Common myeloid progenitor, CD34-positive (primary cell): Measurements from ENCODE around the gene C2CD3.

Experiments used
- CTCF ChIA-PET: fragments of 350-600 bp; sonication (Branson Sonifier 250); formaldehyde crosslinking; loops from one replicate; lab custom pipeline; 2021; ENCODE audit warnings: antibody characterized with exemption; lab: Charles Lee
- POLR2A ChIA-PET: fragments of 350-600 bp; sonication (Branson Sonifier 250); formaldehyde crosslinking; loops from one replicate; lab custom pipeline; 2021; ENCODE audit warnings: antibody characterized with exemption; lab: Charles Lee
- DNase-seq, 3 donors: peaks; one replicate each; pipeline versions ENCODE4 v3.0.0 to v3.0.0-alpha.2; 2013
- H3K27ac ChIP-seq, 2 experiments: 1 replicate in 1 of 2; 2 replicates in 1 of 2; pipeline ENCODE4 v1.7.0; 2013; ENCODE audit warnings: inconsistent platforms in 2 of 2, low read length in 2 of 2, mild to moderate bottlenecking in 2 of 2, low read depth in 1 of 2, moderate library complexity in 1 of 2; ENCODE audit not compliant: severe bottlenecking in 2 of 2, insufficient read depth in 1 of 2, poor library complexity in 1 of 2
- H3K27me3 ChIP-seq, 5 experiments: replicated peaks in 2 of 5; 1 replicate in 3 of 5; 2 replicates in 2 of 5; pipeline versions ENCODE4 v1.6.1 to v1.7.0; 2013; ENCODE audit warnings: low read length in 4 of 5, mild to moderate bottlenecking in 2 of 5, moderate library complexity in 2 of 5, inconsistent platforms in 1 of 5; ENCODE audit not compliant: insufficient read depth in 5 of 5, control insufficient read depth in 4 of 5
- H3K36me3 ChIP-seq, 4 experiments: 1 replicate in 2 of 4; 2 replicates in 2 of 4; pipeline versions ENCODE4 v1.6.1 to v1.7.0; 2013; ENCODE audit warnings: low read length in 3 of 4, control low read depth in 1 of 4, mild to moderate bottlenecking in 1 of 4; ENCODE audit not compliant: control insufficient read depth in 4 of 4, insufficient read depth in 4 of 4
- H3K4me1 ChIP-seq, 4 experiments: 1 replicate in 3 of 4; 2 replicates in 1 of 4; pipeline versions ENCODE4 v1.6.1 to v1.7.1; 2013; ENCODE audit warnings: low read length in 3 of 4, mild to moderate bottlenecking in 3 of 4, control low read depth in 1 of 4, inconsistent platforms in 1 of 4, moderate library complexity in 1 of 4; ENCODE audit not compliant: control insufficient read depth in 4 of 4, insufficient read depth in 4 of 4; ENCODE audit errors: control extremely low read depth in 1 of 4
- H3K4me3 ChIP-seq, 7 experiments: 1 replicate in 4 of 7; 2 replicates in 3 of 7; pipeline versions ENCODE4 v1.5.1 to v1.7.0; 2013; ENCODE audit warnings: mild to moderate bottlenecking in 7 of 7, low read length in 6 of 7, moderate library complexity in 6 of 7, inconsistent platforms in 2 of 7, low read depth in 2 of 7, control low read depth in 1 of 7; ENCODE audit not compliant: insufficient read depth in 4 of 7, control insufficient read depth in 1 of 7; ENCODE audit errors: extremely low read depth in 1 of 7
- H3K9me3 ChIP-seq, 5 experiments: 1 replicate in 4 of 5; 2 replicates in 1 of 5; pipeline versions ENCODE4 v1.6.1 to v1.7.1; 2013; ENCODE audit warnings: low read length in 4 of 5, mild to moderate bottlenecking in 2 of 5, inconsistent platforms in 1 of 5, low read depth in 1 of 5, moderate library complexity in 1 of 5; ENCODE audit not compliant: control insufficient read depth in 4 of 5, insufficient read depth in 2 of 5; ENCODE audit errors: control extremely low read depth in 1 of 5
- WGBS: methylation state at CpG from one replicate; pipeline ENCODE4 v1.1.5; 2013; ENCODE audit not compliant: insufficient coverage; 5-methylcytosine and 5-hydroxymethylcytosine counted together

Gene C2CD3

DNA sequence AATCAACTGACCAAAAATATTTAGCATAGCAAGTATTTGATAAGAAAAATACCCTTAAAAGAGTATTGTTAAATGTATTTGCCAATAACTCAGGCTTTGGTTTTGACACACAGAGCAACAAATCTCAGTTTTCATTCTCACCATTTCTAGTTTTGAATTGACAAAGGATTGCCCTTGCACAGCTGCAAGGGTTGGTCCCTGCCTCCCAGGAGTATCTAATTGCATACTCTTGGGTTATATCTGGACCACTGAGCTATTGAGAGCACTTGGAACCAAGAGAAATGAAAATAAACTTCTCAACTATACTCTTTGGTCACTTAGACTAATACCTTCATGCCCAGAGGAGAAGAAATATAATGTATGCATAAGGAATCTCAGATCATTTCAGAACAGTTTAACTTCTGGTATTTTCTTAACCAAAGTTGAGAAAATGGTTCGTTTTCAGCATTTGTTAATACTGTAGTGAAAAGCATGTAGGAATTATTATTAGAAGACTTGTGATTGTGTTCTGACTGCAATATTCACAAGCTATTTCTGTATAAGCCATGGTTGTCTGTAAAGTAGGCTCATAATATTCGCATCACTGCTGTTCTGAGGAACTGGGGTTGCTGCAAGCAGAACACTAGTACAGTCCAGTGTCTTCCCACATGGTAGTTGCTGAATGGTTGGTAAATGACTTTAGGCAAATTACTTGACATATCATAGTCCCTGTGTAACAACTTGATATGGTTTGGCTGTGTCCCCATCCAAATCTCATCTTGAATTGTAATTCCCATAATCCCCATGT, 7.9 kb downstream of the C2CD3 start:
- no peaks in the 10 kb centered on the region for H3K27me3 ChIP-seq
- POLR2A ChIA-PET: no interaction called here
- no peak overlapping the region for H3K4me3 ChIP-seq
- H3K4me1 ChIP-seq: no peaks in the 10 kb centered on the region
- DNase-seq: no peak
- H3K27ac ChIP-seq: no peak overlapping the region
- H3K9me3 ChIP-seq: no peaks in the 10 kb centered on the region
- 100% methylated on average over 2 of the region's 2 CpGs for WGBS
- CTCF ChIA-PET: interaction anchor here (1.5 kb wide), 1 partner anchor 8 kb away, joined by 6 read pairs; the partner anchor contains the start of genes C2CD3 and PPME1
- peaks cover 10 to 46% (median 25%) of the 10 kb centered on the region in 4 experiments for H3K36me3 ChIP-seq

DNA sequence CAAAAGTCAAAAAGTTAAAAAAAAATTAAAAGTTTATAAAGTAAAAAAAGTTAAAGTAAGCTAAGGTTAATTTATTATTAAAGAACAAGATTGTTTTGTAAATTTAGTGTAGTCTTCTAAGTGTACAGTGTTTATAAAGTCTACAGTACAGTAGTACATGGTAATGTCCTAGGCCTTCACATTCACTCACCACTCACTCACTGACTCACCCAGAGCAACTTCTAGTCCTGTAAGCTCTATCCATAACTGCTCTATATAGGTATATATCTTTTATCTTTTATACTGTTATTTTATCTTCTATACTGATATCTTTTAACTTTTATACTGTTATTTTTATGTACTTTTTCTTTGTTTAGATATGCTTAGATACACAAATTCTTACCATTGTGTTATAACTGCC, 11.2 kb downstream of the C2CD3 start:
- Histone ChIP-seq H3K27me3 (no peaks in the 10 kb centered on the region), H3K4me1 (no peaks in the 10 kb centered on the region), H3K9me3 (no peaks in the 10 kb centered on the region), H3K36me3 (peaks cover 8 to 33% (median 20%) of the 10 kb centered on the region in 4 experiments), H3K4me3 (no peak overlapping the region), H3K27ac (no peak overlapping the region)
- DNase-seq: no peak
- POLR2A ChIA-PET: no interaction called here
- CTCF ChIA-PET: no interaction called here

DNA sequence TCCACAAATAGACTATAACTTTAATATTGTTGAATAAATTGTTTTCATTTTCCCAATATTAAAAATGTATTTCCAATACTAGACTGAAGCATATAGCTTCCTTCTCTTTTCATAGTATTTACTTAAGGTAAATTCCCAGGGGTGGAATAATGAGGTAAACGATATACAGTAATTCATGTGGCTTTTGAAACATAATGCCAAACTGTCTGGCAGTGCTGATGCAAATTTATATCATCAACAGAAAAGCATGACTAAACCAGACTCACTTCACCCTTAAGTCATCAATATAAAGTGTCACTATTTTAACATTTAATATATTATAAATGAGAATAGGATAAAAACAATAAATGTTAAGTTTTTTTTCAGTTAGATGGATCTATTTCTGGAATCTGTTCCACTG, 13.6 kb downstream of the C2CD3 start:
- ChIA-PET POLR2A (no interaction called here), CTCF (interaction anchor here (1.2 to 1.6 kb wide), 2 partner anchors 21 to 25 kb away, joined by 3 to 4 read pairs; no protein-coding TSS in a partner anchor)
- WGBS: no CpG with 5 or more reads among the region's 1 CpG
- no peak for DNase-seq
- Histone ChIP-seq H3K4me3 (no peak overlapping the region), H3K27me3 (no peaks in the 10 kb centered on the region), H3K36me3 (peaks cover 4 to 23% (median 12%) of the 10 kb centered on the region in 4 experiments), H3K9me3 (peaks cover 0 to 4% (median 0%) of the 10 kb centered on the region in 5 experiments), H3K4me1 (no peaks in the 10 kb centered on the region), H3K27ac (no peak overlapping the region)

DNA sequence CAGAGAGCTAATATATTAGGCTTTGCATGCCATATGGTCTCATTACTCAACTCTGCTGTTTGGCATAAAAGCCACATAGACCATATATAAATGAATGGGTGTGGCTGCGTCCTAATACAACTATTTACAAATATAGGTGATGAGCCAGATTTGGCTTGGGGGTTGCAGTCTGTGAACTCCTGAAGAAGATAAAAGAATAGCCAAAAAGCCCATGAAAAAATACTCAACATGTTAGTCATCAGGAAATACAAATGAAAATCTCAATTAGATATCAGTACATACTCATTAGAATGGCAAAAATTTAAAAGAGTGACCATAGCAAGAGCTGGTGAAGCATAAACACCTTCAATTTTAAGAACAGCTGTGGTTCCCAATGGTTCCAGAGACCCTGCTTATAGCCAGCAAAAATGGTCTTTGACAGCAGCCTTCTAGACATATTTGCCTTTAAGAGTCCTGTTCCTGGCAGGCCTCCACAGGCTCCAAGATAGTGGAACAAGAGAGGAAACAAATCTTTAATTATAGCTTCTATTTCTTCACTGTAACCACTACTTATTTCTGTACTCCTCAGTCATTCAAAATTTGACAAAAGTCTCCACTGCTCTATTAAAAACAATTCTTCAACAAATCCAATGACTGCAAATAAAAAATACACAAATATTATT, 16.1 kb downstream of the C2CD3 start:
- H3K4me3 ChIP-seq: no peak overlapping the region
- ChIA-PET CTCF (no interaction called here), POLR2A (no interaction called here)
- no peaks in the 10 kb centered on the region for H3K4me1 ChIP-seq
- H3K36me3 ChIP-seq: peaks cover 4 to 23% (median 11%) of the 10 kb centered on the region in 4 experiments
- DNase-seq: no peak
- no peaks in the 10 kb centered on the region for H3K27me3 ChIP-seq
- no peak overlapping the region for H3K27ac ChIP-seq
- no CpG with 5 or more reads among the region's 1 CpG for WGBS
- H3K9me3 ChIP-seq: peaks cover 0 to 4% (median 0%) of the 10 kb centered on the region in 5 experiments

DNA sequence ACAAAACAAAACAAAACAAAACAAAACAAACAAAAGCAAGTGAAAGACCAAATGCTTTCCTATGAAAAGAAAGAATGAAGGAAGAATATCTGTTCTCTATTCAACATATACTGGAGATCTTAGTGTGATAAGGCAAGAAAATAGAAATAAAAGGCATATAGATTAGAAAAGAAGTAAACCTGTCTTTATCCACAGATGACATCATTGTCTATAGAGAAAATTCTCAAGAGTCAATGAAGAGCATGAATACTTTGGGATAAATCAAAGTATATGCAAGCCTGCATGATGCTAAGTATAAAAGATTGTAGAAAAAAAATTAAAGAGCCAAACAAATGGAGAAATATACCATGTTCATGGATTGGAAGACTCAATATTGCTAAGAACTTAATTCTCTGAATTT, 17.6 kb downstream of the C2CD3 start:
- DNase-seq: no peak
- CTCF ChIA-PET: no interaction called here
- POLR2A ChIA-PET: no interaction called here
- no peak overlapping the region for H3K27ac ChIP-seq
- peaks cover 4 to 17% (median 10%) of the 10 kb centered on the region in 4 experiments for H3K36me3 ChIP-seq
- no peak overlapping the region for H3K4me3 ChIP-seq
- peaks cover 0 to 4% (median 0%) of the 10 kb centered on the region in 5 experiments for H3K9me3 ChIP-seq
- no peaks in the 10 kb centered on the region for H3K27me3 ChIP-seq
- H3K4me1 ChIP-seq: no peaks in the 10 kb centered on the region

DNA sequence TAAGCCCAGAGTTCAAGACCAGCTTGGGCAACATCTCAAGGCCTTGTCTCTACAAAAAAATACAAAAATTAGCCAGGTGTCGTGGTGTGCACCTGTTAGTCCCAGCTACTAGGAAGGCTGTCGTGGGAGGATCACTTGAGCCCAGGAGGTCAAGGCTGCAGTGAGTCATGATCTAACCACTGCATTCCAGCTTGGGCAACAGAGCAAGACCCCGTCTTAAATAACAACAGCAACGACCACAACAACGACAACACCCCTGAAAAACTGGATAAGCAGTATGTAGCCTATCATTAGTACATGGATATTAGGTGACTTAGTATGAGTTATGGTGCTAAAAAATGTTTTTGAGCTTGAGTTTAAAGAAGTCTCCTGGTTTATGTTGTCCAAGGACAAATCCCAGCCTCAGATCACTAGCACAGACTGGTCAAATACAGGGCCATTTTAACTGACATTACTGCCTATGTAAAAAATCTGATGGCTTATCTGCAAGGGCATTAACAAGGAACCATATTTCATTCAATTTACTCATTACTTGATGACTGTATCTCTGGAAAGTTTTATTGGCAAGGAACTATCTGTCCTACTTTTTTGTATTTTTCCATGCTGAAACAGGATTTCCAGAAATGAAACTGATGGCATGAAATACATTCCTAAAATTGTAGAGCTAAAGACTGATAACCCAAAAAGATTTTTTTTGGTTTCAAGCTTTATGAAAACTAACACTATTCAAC, 23.4 kb downstream of the C2CD3 start:
- no peaks in the 10 kb centered on the region for H3K4me1 ChIP-seq
- H3K27me3 ChIP-seq: no peaks in the 10 kb centered on the region
- DNase-seq: no peak
- WGBS: 96% methylated on average over 5 of the region's 5 CpGs
- no peak overlapping the region for H3K4me3 ChIP-seq
- ChIA-PET POLR2A (interaction anchor here (0.6 kb wide), 1 partner anchor 532 kb away, joined by 3 read pairs; no protein-coding TSS in a partner anchor), CTCF (interaction anchor here (1.5 kb wide), 1 partner anchor 9 kb away, joined by 3 read pairs; no protein-coding TSS in a partner anchor)
- no peak overlapping the region for H3K27ac ChIP-seq
- H3K9me3 ChIP-seq: no peaks in the 10 kb centered on the region
- peaks cover 0 to 6% (median 3%) of the 10 kb centered on the region in 4 experiments for H3K36me3 ChIP-seq
